ENCODE data around the gene KAZN. TPM values are rescaled to one million over a fixed set of nuclear protein-coding genes. Genes with fewer than 3 reads are reported as not detected.
A peak's percentile ranks its signal among the peaks of the same experiment; 100 is the strongest.

Gene KAZN
- total RNA-seq, 1 experiment from 2014 or later: 7.0 TPM

DNA sequence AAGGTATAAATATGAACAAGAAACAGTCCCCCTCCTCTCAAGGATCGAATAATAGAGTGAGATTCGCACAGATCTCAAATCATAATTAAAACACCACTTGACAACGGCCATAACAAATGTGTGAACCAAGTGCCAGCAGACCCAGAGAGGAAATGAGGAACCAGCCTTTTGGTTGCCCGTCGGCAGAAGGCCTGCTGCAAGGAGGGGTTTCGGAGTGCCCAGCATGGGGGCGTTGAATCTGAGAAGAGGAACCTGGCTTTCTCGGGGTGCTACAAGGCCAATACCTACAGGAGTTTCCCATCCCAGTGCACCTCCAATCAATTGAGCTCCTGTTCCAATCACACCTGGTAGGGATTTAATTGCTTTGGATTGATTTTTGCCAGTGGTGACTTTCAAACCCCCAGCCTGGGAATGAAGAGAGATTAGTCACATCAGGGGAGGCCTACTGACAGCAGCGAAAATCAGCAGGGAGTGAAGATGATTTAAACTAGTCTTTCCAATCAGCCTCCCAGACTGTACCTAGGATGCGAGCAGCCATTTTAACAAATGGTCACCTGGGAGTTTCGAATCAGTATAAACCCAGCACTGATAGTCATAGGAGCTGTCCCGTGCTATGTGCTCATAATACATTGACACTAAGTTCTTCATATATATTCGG is 263.8 kb downstream of the KAZN start:
- DNase-seq (ENCODE audit: low read depth): no peak
- in situ Hi-C loops (cut with HindIII; ENCODE audit: low pct_unique_long_range_greater_than_20kb, low sequenced_read_pairs): no loop called here

DNA sequence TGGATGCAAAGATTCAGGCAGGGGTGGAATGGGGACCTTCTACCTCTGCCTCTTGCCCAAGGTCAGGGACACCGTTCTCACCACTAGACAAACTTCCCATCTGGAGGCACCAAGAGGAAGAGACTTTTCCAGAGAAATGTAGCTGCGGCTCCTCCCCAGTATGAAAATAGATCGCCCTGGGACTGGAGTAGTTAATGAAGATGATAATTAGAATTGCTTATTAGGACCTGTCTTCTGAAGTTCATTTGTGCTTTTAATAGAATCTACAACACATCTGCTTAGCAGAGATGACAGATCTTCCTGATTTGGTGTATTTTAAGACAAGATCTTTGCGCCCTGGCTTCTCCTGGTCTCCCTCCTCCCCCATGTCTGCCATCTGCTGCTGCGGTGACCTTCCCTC is 266.6 kb downstream of the KAZN start:
- in situ Hi-C loops (cut with HindIII; ENCODE audit: low pct_unique_long_range_greater_than_20kb, low sequenced_read_pairs): no loop called here
- no peak for DNase-seq (ENCODE audit: low read depth)

DNA sequence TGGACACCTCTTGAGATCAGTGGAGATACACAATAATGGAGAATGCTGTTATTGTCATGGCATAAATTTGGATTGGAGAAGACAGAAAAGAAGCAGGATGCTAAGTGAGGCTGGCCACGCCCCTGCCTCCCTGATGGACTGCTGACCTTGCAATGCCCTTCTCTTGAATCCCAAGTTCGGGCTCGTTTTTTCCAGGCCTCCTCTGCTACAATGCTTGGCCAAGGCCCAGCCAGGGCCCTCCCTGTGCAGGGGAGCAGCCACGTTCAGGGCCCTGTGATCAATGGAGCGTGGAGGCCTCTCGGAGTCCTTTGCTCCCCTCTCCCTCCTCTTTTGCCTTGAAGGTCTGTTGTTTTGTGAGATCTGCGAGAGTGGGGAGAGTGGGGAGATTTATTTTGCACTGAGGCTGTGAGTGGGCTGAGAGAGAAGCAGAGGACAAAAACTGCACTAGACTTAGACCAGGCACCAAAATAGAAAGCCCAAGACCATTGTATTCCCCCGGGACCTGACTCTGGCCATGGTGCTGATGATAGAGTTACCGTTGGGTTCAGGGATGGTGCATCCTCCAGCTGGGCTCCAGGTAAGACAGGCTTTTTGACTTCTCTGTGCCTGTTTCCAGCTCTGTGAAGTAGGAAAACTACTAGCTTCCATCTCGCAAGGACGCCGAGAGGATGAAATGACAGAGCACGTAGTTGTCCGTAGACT is 268.6 kb downstream of the KAZN start:
- no peak for DNase-seq (ENCODE audit: low read depth)
- in situ Hi-C loops (cut with HindIII; ENCODE audit: low pct_unique_long_range_greater_than_20kb, low sequenced_read_pairs): no loop called here

GRCh38 chr1:14869187-14869586 is 270.7 kb downstream of the KAZN start:
- no peak for DNase-seq (ENCODE audit: low read depth)
- in situ Hi-C loops (cut with HindIII; ENCODE audit: low pct_unique_long_range_greater_than_20kb, low sequenced_read_pairs): no loop called here

DNA sequence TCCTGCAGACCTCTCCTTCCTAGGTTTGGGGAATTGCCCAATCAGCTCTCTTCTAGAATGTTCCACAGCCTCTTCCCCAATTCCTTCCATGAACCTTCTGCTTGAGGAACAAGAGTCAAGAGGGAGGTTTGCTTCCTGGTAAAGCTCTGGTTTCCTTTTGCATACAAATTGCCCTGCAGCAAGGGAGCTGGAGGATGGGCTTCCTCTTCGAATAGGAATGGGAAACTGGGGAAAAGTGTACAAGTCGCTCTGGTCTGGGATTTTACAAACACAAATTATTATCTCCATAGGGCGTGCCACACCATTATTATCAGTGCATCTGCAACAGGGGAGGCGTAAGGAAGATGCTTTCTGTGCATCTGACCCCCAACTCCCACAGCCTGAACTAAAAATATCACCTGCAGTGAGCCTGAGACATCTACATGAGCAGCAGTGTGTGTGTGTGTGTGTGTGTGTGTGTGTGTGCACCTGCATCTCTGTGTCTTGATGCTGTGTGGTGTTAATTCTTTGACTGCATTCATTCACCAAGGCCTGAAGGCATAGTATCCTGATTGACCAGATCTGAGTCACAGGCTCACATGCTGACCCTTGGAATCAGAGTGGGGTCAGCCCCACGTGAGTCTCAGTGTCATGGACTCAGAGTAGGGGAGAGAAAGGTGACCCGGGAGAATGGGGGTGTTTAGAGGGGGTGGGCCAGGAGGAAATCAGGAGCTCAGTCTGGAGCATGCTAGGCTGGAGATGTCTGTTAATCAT is 272.9 kb downstream of the KAZN start:
- in situ Hi-C loops (cut with HindIII; ENCODE audit: low pct_unique_long_range_greater_than_20kb, low sequenced_read_pairs): no loop called here
- DNase-seq (ENCODE audit: low read depth): no peak

- DNase-seq (ENCODE audit: low read depth): no peak
- in situ Hi-C loops (cut with HindIII; ENCODE audit: low pct_unique_long_range_greater_than_20kb, low sequenced_read_pairs): no loop called here
Measured at GRCh38 chr1:14872762-14873161, 274.3 kb downstream of the KAZN start.

GRCh38 chr1:14873677-14874076 is 275.2 kb downstream of the KAZN start:
- DNase-seq (ENCODE audit: low read depth): no peak
- in situ Hi-C loops (cut with HindIII; ENCODE audit: low pct_unique_long_range_greater_than_20kb, low sequenced_read_pairs): no loop called here

DNA sequence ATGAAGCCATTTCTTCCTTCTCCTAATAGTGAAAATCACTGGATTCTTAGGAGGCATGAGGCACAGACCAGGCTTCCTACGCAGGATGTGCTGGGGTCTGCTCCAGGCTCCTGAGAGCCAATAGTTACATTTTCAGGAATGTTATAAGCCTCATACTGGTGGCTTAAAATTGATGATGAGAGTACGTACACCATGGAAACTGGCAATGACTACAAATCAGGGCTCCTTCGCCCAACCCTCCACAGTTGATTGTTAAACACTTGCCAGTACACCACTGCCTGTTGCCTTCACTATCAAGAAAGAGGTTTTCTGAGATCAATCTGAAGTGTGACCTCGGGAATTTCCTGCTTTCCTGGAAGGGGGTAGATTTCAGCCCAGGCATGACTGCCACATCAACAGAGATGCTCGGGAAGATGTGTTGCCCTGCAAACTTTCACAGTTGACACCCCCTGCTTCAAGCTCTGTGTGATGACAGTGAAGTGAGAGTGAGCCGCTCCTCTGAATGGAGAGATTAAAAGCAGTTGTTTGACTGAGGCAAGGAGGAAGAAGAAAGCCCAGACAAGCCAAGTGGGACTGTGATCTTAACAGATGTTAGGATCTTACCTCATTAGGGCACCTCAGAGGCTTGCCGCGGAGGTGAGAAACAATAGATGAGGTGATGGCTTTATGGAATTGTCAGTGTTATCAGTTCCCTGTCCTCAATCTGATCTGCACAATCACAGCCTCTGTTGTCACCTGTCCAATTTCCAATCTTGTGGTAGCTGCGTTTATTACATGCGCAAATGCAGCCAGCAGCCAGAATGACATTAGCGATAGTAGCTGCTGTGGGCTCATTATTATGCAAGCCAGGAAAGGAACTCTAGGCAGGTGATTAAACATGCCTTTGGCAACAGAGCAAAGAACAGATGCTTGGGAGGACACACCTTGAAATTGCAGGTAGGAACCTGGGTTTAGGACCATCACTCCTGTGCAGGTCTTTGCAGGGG is 277.3 kb downstream of the KAZN start:
- in situ Hi-C loops (cut with HindIII; ENCODE audit: low pct_unique_long_range_greater_than_20kb, low sequenced_read_pairs): no loop called here

GRCh38 chr1:14876747-14877146 is 278.3 kb downstream of the KAZN start:
- no peak for DNase-seq (ENCODE audit: low read depth)
- in situ Hi-C loops (cut with HindIII; ENCODE audit: low pct_unique_long_range_greater_than_20kb, low sequenced_read_pairs): no loop called here

More for the DNA sequence above, 277.3 kb downstream of the KAZN start:
- DNase-seq (ENCODE audit: low read depth): no peak

GRCh38 chr1:14877224-14877623 is 278.7 kb downstream of the KAZN start:
- in situ Hi-C loops (cut with HindIII; ENCODE audit: low pct_unique_long_range_greater_than_20kb, low sequenced_read_pairs): no loop called here

DNA sequence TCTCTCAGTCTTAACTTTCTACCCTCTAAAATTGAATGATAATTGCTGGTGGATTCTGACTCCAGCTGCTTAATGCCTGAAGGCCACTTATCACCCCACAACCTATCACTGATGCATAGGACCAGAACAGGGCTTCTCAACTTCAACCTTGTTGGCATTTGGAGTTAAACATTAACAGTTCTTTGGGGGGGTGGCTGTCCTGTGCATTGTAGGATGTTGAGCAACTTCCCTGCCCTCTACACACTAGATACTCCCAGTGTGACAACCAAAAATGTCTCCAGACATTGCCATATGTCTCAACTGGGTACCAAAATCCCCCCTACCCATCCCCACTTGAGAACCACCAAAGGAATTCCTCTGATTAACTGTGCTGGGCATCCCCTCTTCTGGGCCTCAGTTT is 279.6 kb downstream of the KAZN start:
- in situ Hi-C loops (cut with HindIII; ENCODE audit: low pct_unique_long_range_greater_than_20kb, low sequenced_read_pairs): no loop called here
- no peak for DNase-seq (ENCODE audit: low read depth)

More at GRCh38 chr1:14877224-14877623, 278.7 kb downstream of the KAZN start:
- no peak for DNase-seq (ENCODE audit: low read depth)

DNA sequence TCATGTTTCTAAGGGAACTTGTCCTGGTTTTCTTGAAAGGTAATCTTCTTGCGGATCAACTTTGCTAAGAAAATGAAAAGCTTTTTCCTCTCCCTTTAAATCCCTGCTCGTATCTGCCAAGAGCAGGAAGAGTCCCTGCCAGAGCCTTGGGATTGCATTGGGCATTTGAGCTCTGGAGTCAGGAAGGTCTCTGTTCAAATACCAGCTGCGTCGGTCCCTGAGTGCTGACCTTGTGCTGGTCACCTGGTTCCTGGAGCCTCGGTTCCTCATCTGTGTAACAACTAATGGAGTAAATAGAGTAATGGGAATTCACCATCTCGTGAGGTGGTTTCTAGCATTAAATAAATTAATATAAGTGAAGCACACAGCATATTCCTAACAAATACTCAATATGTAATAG is 280.5 kb downstream of the KAZN start:
- DNase-seq (ENCODE audit: low read depth): no peak
- in situ Hi-C loops (cut with HindIII; ENCODE audit: low pct_unique_long_range_greater_than_20kb, low sequenced_read_pairs): no loop called here

DNA sequence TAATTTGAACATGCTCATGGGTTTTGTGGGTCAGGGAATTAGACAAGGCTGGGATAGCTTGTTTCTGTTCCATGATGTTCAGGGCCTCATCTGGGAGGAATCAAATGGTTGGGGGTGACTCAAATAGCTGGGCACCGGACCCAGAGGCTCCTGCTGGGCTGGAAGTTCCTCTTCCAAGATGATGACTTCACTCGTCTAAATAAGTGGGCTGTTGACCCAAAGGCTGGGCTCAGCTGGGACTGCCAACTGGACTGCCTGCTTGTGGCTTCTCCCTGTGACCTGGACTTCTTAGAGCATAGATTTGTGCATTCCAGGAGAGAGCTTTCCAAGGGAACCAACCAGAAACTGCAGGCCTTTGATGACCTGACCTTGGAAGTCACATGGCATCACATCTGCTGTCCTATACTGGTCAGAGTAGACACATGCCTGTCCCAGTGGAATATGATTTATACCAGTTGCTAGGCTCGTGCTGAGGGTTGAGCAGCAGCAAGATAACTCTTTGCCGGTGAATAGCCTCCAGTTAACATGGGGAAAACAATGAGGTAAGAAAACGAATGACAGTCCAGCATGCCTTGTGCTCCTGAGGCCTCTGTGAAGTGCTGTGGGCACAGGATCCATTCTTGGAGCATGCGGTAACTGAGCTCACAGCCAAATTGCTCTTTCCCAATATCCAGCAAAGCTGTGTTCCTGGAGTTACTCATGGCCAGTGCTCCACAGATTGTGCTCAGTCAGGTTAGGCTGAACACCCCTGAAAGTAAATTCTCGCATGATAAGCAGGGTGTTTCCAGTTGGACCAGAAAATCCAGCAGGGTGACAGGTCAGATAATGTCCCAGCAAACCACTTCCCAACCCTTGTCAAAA is 282.2 kb downstream of the KAZN start:
- DNase-seq (ENCODE audit: low read depth): no peak
- in situ Hi-C loops (cut with HindIII; ENCODE audit: low pct_unique_long_range_greater_than_20kb, low sequenced_read_pairs): no loop called here

DNA sequence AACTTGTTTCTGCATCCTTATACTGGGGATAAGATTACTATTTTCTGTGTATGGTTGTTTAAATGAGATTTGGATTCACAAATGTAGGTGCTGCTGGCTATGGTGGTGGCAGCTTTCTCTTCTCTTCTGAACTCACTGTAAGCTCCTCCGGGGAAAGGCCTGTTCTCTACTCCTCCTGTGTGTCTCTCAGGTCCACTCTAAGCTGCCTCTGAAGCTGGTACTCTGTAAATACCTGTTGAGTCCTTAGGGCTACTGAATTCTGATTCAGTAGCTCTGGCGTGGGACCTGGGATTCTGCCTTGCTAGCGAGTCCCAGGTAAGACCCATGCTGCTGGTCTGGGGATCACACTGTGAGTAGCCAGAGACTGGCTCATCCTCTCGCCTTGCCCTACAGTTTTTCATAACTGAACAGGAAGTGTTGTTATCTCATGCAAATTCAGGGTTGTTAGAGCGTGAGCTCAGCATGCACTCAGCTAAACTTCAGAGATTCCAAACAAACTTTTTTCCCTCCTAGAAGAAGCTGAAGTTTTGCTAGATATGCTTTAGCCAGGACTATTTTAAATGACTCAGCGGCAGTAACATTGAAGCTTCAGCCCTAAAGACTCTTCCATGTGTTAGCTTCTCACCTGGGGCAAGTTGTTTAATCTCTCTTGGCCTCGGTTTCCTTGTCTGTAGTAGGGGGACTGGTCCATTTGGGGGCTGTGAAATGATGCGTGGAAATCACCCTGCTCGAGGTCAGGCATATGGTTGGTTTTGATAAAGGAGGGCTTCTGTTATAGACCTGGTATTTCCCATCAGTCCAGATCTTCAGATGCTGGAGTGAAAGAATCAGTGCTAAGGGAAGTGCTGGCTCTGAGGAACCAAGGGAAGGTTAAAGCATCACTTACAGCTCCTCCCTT is 283.5 kb downstream of the KAZN start:
- in situ Hi-C loops (cut with HindIII; ENCODE audit: low pct_unique_long_range_greater_than_20kb, low sequenced_read_pairs): no loop called here
- peak; percentile 12 for DNase-seq (ENCODE audit: low read depth)

GRCh38 chr1:14884614-14885175 is 286.2 kb downstream of the KAZN start:
- no peak for DNase-seq (ENCODE audit: low read depth)
- in situ Hi-C loops (cut with HindIII; ENCODE audit: low pct_unique_long_range_greater_than_20kb, low sequenced_read_pairs): no loop called here

DNA sequence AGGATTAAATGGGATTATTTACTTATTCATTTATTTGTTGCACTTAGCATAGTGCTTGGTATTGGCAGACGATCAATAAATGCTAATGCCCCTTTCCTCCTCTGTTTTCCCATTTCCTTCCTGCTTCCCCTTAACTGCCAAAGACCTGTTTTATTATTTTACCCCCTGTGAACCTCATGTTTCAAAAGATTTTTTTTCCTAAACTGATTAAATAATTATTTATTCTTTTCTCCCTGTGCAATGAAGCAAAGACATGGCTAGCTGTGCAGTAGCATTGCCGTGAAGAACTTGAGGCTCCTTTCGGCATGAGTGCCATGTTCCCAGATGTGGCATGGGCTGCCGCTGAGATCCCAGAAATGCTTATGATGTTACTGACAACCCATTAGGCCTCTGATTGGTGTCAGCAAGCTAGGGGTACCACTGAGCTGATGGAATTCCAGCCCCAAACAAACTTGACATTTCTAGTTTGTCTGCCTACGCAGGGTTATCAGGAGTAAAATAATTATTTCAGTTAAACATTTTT is 288.6 kb downstream of the KAZN start:
- DNase-seq (ENCODE audit: low read depth): no peak
- in situ Hi-C loops (cut with HindIII; ENCODE audit: low pct_unique_long_range_greater_than_20kb, low sequenced_read_pairs): no loop called here
